Fibroblast of skin of right biceps (primary cell): ENCODE measurements around the gene TAL1.
"Not testable (repeated sequence)": the region's sequence is repeated elsewhere in the genome, so short reads cannot be mapped to it uniquely, and the experiment has no call there.

ENCODE experiments used
- DNase-seq: peaks from one replicate; pipeline ENCODE4 v3.0.0-alpha.2; 2013

TAL1 gene

GRCh38 chr1:47232187-47232874, at the start of gene TAL1:
TAL1 (minus strand) TSS chr1:47232225; CDS start chr1:47225888, 6,337 bp downstream.
- DNase-seq: no peak

- no peak for DNase-seq
These were observed 48.1 kb upstream of the TAL1 start for GRCh38 chr1:47280142-47280541.

- no peak for DNase-seq
These were observed 44.8 kb upstream of the TAL1 start for GRCh38 chr1:47276850-47277249.

GRCh38 chr1:47275811-47276210, 43.8 kb upstream of the TAL1 start:
- DNase-seq: not testable (repeated sequence)

- DNase-seq: not testable (repeated sequence)
These were observed 33.5 kb upstream of the TAL1 start for GRCh38 chr1:47265529-47265928.

GRCh38 chr1:47262787-47263413, 30.9 kb upstream of the TAL1 start:
- peak; percentile 21 for DNase-seq

- DNase-seq: peak; percentile 13
These were observed 25.2 kb upstream of the TAL1 start for GRCh38 chr1:47257224-47257623.

GRCh38 chr1:47252795-47253194, 20.8 kb upstream of the TAL1 start:
- DNase-seq: no peak

- no peak for DNase-seq
These were observed 20.3 kb upstream of the TAL1 start for GRCh38 chr1:47252369-47252768.

GRCh38 chr1:47249755-47250154, 17.7 kb upstream of the TAL1 start:
- no peak for DNase-seq

- DNase-seq: no peak
These were observed 12.4 kb upstream of the TAL1 start for GRCh38 chr1:47244339-47244862.

GRCh38 chr1:47243910-47244309, 11.9 kb upstream of the TAL1 start:
- DNase-seq: no peak

GRCh38 chr1:47241114-47242113, 9.4 kb upstream of the TAL1 start:
- DNase-seq: no peak

GRCh38 chr1:47238935-47239592, 7.0 kb upstream of the TAL1 start:
- DNase-seq: no peak

- no peak for DNase-seq
These were observed 3.8 kb upstream of the TAL1 start for GRCh38 chr1:47235806-47236205.

GRCh38 chr1:47235241-47235681, 3.2 kb upstream of the TAL1 start:
- no peak for DNase-seq

- DNase-seq: no peak
These were observed 1.2 kb upstream of the TAL1 start for GRCh38 chr1:47233186-47233585.

GRCh38 chr1:47231301-47232186, 481 bp downstream of the TAL1 start:
- peak; percentile 52 for DNase-seq

- DNase-seq: no peak
These were observed 1.2 kb downstream of the TAL1 start for GRCh38 chr1:47230692-47231300.

- DNase-seq: no peak
These were observed 1.9 kb downstream of the TAL1 start for GRCh38 chr1:47229886-47230691.
